Right lobe of liver (tissue), 6 donors: ENCODE data around the gene LRRC15. TPM values are rescaled to one million over a fixed set of nuclear protein-coding genes. Genes with fewer than 3 reads are reported as not detected.

Source experiments
- ATAC-seq, 4 donors: fragments of 200-7000 bp; cut with Tn5 transposase; one replicate each; pipeline ENCODE4 v1.9.1; 2020; ENCODE audit warnings: mild to moderate bottlenecking in 4 of 4, moderate library complexity in 4 of 4
- DNase-seq, 3 donors: peaks; one replicate each; pipeline ENCODE4 v3.0.0-alpha.2; 2020
- H3K27ac ChIP-seq, 3 donors: fragments of 200-600 bp; one replicate each; pipeline ENCODE4 v1.8.0; 2022
- H3K27me3 ChIP-seq, 2 donors: fragments of 200-600 bp; one replicate each; pipeline ENCODE4 v1.8.0; 2022
- H3K36me3 ChIP-seq, 4 donors: fragments of 200-600 bp; sonication (generic) in 1 of 4; one replicate each; pipeline versions ENCODE4 v1.5.1 to v1.8.0; 2017 to 2022; ENCODE audit warnings: control low read depth in 1 of 4
- H3K4me1 ChIP-seq, 4 donors: fragments of 200-600 bp; sonication (generic) in 1 of 4; one replicate each; pipeline versions ENCODE4 v1.5.1 to v1.8.0; 2017 to 2022; ENCODE audit warnings: control low read depth in 1 of 4
- H3K4me3 ChIP-seq, 3 donors: fragments of 200-600 bp; one replicate each; pipeline ENCODE4 v1.8.0; 2022
- H3K9me3 ChIP-seq, 4 donors: fragments of 200-600 bp; sonication (generic) in 1 of 4; one replicate each; pipeline versions ENCODE4 v1.5.1 to v1.8.0; 2017 to 2022; ENCODE audit warnings: control low read depth in 1 of 4
- CTCF ChIP-seq, 4 donors: fragments of 200-600 bp in 3 of 4; fragments of 450-650 bp in 1 of 4; IDR thresholded peaks; one replicate each; pipeline versions ENCODE4 v1.5.1 to v1.8.0; 2016 to 2022; ENCODE audit warnings: antibody characterized with exemption in 4 of 4, mild to moderate bottlenecking in 2 of 4
- POLR2A ChIP-seq: fragments of 450-650 bp; IDR thresholded peaks from one replicate; pipeline ENCODE4 v1.6.1; 2017; ENCODE audit warnings: antibody characterized with exemption, mild to moderate bottlenecking
- WGBS: methylation state at CpG from one replicate; pipeline ENCODE4 v1.1.6; 2018; ENCODE audit warnings: low coverage, low lambda C conversion rate; ENCODE audit not compliant: insufficient coverage; ENCODE audit errors: missing lambda C conversion rate; 5-methylcytosine and 5-hydroxymethylcytosine counted together
- intact Hi-C, 2 donors: fragments of 100-400 bp; cut with DNase I; formaldehyde crosslinking; loops; one replicate each; pipeline versions ENCODE4 v1.11.2 to v1.14.1; 2022
- total RNA-seq, 6 experiments: library from RNA; depleted of rRNA in 2 of 6; stranded (reverse); fragments of >200 nt in 2 of 6; fragmentation: NEBNext Ultra II Directional in 3 of 6; extraction: Animal tissue kit (Norgen Biotek cat#: 25700) in 3 of 6; gene quantifications; one replicate each; pipeline versions ENCODE4 v1.1.0 to v1.2.4, GENCODE V29; 2016 to 2023
- donor health status: DM: no; HTN: yes; CAD: no.
- donor health status: DM: no; HTN: no; CAD: no.
- donor health status: DM: no; HTN: no; CAD: no.
- donor health status: DM: no; HTN: yes; CAD: no.
- donor health status: DM: no; HTN: yes; CAD: no.

LRRC15 gene
- total RNA-seq, 6 experiments from 2014 or later = 0.07 to 0.37 (median 0.09) TPM; not detected in 1

DNA sequence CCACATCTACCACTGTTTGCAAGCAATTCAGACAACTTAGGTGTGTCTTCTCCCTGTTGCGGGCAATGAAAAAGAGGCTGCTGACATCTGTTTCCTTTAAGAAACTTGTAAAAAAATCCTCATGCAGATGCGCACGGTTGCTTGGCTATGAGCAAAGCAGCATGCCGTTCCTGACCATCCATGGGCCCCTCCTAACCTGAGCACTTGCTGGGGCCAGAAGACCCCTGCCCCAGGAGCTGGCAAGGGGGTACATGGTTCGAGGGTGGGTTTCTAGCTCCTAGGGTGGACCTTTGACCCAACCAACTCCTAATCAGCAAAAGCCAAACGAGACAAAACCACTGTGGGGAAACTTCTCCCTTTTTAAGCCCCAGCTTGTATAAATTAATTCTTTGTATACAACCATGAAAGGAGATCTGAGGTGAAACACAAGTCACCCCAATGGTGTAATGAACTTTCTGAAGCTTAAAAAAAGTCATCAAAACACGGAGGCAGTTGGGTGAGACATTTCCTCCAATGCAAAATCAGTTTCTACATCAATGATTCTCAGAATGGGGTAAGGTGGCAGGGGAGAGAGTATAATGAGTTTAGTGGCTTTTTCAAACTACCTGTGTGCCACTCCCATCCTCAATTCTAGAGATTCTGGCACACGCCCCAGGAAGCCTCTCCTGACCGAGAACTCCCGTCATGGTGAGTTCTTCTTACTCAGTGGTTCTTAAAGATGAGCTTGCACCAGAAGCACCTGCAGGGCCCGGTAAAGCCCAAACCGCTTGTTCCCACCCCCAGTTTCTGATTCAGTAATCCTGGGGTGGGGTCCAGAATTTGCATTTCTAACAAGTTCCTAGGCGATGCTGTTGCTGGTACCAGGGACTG lies 62.5 kb downstream of the LRRC15 start:
- H3K9me3 ChIP-seq = no peaks in the 10 kb centered on the region
- H3K27ac ChIP-seq = no peak overlapping the region
- DNase-seq (no peak), ATAC-seq (no peak)
- no peaks in the 10 kb centered on the region for H3K36me3 ChIP-seq
- H3K4me1 ChIP-seq = no peaks in the 10 kb centered on the region
- intact Hi-C loops = no loop called here
- TF ChIP-seq CTCF (IDR thresholded peaks at IDR 0.05) (no peak), POLR2A (no peak)
- WGBS = 34% methylated on average over 10 of the region's 13 CpGs
- no peaks in the 10 kb centered on the region for H3K27me3 ChIP-seq
- H3K4me3 ChIP-seq = no peak overlapping the region

- Histone ChIP-seq H3K4me1 (no peaks in the 10 kb centered on the region), H3K9me3 (no peaks in the 10 kb centered on the region), H3K27ac (no peak overlapping the region), H3K4me3 (no peak overlapping the region), H3K36me3 (no peaks in the 10 kb centered on the region), H3K27me3 (no peaks in the 10 kb centered on the region)
- whole genome bisulfite sequencing = 40% methylated on average over 1 of the region's 11 CpGs
- DNase-seq (no peak), ATAC-seq (peak in 1 of 4 donors; percentile 23)
- intact Hi-C loops = no loop called here
- no peak for TF ChIP-seq POLR2A
- TF ChIP-seq CTCF (IDR thresholded peaks at IDR 0.05) = no peak
Observed at GRCh38 chr3:194306109-194306686, 63.3 kb downstream of the LRRC15 start.

- ATAC-seq (no peak), DNase-seq (no peak)
- Histone ChIP-seq H3K4me1 (peaks cover 0 to 3% (median 0%) of the 10 kb centered on the region in 4 donors), H3K4me3 (no peak overlapping the region), H3K27me3 (no peaks in the 10 kb centered on the region), H3K36me3 (no peaks in the 10 kb centered on the region), H3K9me3 (no peaks in the 10 kb centered on the region), H3K27ac (no peak overlapping the region)
- TF ChIP-seq CTCF (IDR thresholded peaks at IDR 0.05) (no peak), POLR2A (no peak)
- WGBS = 88% methylated on average over 7 of the region's 11 CpGs
- intact Hi-C loops = no loop called here
Observed at GRCh38 chr3:194305356-194306108, 64.0 kb downstream of the LRRC15 start.

Other genes with a start within 250 kb of the LRRC15 start
- gene HES1, start 233.6 kb downstream of the LRRC15 start, total RNA-seq = 10 to 100 TPM; 12.9 to 40.3 (median 23.4) TPM
- 100 to 1,000 TPM; 173 to 307 (median 202) TPM for gene CPN2, start 18.4 kb downstream of the LRRC15 start, total RNA-seq
- gene GP5, start 29.5 kb upstream of the LRRC15 start, total RNA-seq = under 1 TPM in 4 of 6 experiments, not detected in 2; 0.07 to 0.23 (median 0.16) TPM
- 100 to 1,000 TPM; 109 to 172 (median 145) TPM for gene ATP13A3, start 117.3 kb upstream of the LRRC15 start, total RNA-seq